ENCODE measurements around the gene CNIH3.

DNA sequence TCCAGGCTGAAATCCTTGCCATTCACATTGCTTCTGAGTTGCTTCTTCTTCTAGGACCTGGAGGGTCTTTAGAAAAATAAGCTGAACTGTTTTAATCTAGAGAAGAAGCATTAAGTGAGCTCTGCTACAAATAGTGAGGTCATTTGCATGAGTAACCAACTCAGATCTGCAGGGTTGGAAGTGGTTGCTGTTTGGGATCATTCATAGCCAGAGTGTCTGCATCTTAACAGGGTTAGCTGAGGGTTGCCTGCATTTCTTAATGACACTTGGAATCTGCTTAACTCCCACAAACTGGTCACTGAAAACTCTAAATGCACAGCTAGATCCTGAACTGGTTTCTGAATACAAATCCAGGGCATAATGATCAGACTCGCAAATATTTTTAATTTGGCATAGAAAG is 9.9 kb downstream of the CNIH3 start:
- TF ChIP-seq, protein P1, sequence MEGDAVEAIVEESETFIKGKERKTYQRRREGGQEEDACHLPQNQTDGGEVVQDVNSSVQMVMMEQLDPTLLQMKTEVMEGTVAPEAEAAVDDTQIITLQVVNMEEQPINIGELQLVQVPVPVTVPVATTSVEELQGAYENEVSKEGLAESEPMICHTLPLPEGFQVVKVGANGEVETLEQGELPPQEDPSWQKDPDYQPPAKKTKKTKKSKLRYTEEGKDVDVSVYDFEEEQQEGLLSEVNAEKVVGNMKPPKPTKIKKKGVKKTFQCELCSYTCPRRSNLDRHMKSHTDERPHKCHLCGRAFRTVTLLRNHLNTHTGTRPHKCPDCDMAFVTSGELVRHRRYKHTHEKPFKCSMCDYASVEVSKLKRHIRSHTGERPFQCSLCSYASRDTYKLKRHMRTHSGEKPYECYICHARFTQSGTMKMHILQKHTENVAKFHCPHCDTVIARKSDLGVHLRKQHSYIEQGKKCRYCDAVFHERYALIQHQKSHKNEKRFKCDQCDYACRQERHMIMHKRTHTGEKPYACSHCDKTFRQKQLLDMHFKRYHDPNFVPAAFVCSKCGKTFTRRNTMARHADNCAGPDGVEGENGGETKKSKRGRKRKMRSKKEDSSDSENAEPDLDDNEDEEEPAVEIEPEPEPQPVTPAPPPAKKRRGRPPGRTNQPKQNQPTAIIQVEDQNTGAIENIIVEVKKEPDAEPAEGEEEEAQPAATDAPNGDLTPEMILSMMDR (IDR thresholded peaks at IDR 0.05 in 2 of 3, conservative IDR thresholded peaks at IDR 0.05 in 1 of 3; ENCODE audit: borderline replicate concordance in 1 of 3, insufficient read depth in 1 of 3, low read depth in 2 of 3, low read length in 2 of 3): no peak
- no peak for TF ChIP-seq POLR2AphosphoS5 (IDR thresholded peaks at IDR 0.05; ENCODE audit: low read depth, low read length)
- TF ChIP-seq POLR2A (IDR thresholded peaks at IDR 0.05; ENCODE audit: borderline replicate concordance, extremely low read depth, insufficient read depth, insufficient read length): no peak
- TF ChIP-seq, protein P2, sequence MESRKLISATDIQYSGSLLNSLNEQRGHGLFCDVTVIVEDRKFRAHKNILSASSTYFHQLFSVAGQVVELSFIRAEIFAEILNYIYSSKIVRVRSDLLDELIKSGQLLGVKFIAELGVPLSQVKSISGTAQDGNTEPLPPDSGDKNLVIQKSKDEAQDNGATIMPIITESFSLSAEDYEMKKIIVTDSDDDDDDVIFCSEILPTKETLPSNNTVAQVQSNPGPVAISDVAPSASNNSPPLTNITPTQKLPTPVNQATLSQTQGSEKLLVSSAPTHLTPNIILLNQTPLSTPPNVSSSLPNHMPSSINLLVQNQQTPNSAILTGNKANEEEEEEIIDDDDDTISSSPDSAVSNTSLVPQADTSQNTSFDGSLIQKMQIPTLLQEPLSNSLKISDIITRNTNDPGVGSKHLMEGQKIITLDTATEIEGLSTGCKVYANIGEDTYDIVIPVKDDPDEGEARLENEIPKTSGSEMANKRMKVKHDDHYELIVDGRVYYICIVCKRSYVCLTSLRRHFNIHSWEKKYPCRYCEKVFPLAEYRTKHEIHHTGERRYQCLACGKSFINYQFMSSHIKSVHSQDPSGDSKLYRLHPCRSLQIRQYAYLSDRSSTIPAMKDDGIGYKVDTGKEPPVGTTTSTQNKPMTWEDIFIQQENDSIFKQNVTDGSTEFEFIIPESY (IDR thresholded peaks at IDR 0.05; ENCODE audit: extremely low read depth, insufficient replicate concordance, low read length): no peak
- TF ChIP-seq TCF7L2 (IDR thresholded peaks at IDR 0.05; ENCODE audit: borderline replicate concordance, extremely low read depth, insufficient read depth, insufficient read length): no peak

Data from HCT116 (cell line).